Psoas muscle (tissue), 8 donors: ENCODE results near the gene SAMD15. TPM values are rescaled to one million over a fixed set of nuclear protein-coding genes. Genes with fewer than 3 reads are reported as not detected.

Experiments used
- ATAC-seq, 4 donors: fragments of 200-7000 bp; cut with Tn5 transposase; one replicate each; pipeline ENCODE4 v1.9.1; 2020; ENCODE audit warnings: moderate library complexity in 3 of 4, mild to moderate bottlenecking in 2 of 4
- DNase-seq, 2 donors: peaks; one replicate each; pipeline ENCODE4 v3.0.0-alpha.2; 2020
- H3K27ac ChIP-seq: fragments of 200-600 bp; one replicate; pipeline ENCODE4 v1.8.0; 2022
- H3K27me3 ChIP-seq, 3 donors: fragments of 200-600 bp in 1 of 3; one replicate each; pipeline versions ENCODE4 v1.6.1 to v1.8.0; 2013 to 2022; ENCODE audit warnings: low read length in 2 of 3, mild to moderate bottlenecking in 2 of 3, moderate library complexity in 1 of 3; ENCODE audit not compliant: insufficient read depth in 3 of 3
- H3K36me3 ChIP-seq, 2 donors: fragments of 200-600 bp in 1 of 2; one replicate each; pipeline versions ENCODE4 v1.6.1 to v1.8.0; 2013 to 2022; ENCODE audit warnings: low read depth in 1 of 2, mild to moderate bottlenecking in 1 of 2, moderate library complexity in 1 of 2; ENCODE audit not compliant: insufficient read depth in 1 of 2
- H3K4me1 ChIP-seq: fragments of 200-600 bp; one replicate; pipeline ENCODE4 v1.8.0; 2022
- H3K4me3 ChIP-seq: fragments of 200-600 bp; one replicate; pipeline ENCODE4 v1.8.0; 2022; ENCODE audit warnings: mild to moderate bottlenecking
- H3K9me3 ChIP-seq: fragments of 200-600 bp; one replicate; pipeline ENCODE4 v1.8.0; 2022
- CTCF ChIP-seq: fragments of 200-600 bp; IDR thresholded peaks from one replicate; pipeline ENCODE4 v1.8.0; 2022; ENCODE audit warnings: antibody characterized with exemption
- WGBS, 3 donors: extraction: QIAGEN DNeasy Blood & Tissue Kit; methylation state at CpG; one replicate each; pipeline versions ENCODE4 v1.1.6 to v1.1.7; 2013; 5-methylcytosine and 5-hydroxymethylcytosine counted together
- intact Hi-C, 2 donors: fragments of 100-400 bp; cut with DNase I; formaldehyde crosslinking; loops; one replicate each; pipeline versions ENCODE4 v1.11.0 to v1.14.2; 2022
- polyA plus RNA-seq, 3 donors: library from polyadenylated mRNA; stranded (reverse); fragments of 200-250 nt; gene quantifications; one replicate each; pipeline ENCODE4 v1.2.3, GENCODE V29; 2013
- total RNA-seq, 4 donors: library from RNA; stranded (reverse); fragmentation: NEBNext Ultra II Directional in 2 of 4; extraction: Animal tissue kit (Norgen Biotek cat#: 25700) in 2 of 4; gene quantifications; one replicate each; pipeline versions ENCODE4 v1.2.1 to v1.2.4, GENCODE V29; 2021 to 2023
- donor health status: healthy with polysubstance abuse.
- donor health status: DM: no; HTN: no; CAD: no; lungs with moderate emphysema.
- donor health status: Bipolar disorder and iron deficiency.
- donor health status: healthy.
- donor health status: DM: yes; HTN: yes; CAD: no.
- donor health status: DM: no; HTN: no; CAD: no.
- donor health status: DM: no; HTN: no; CAD: no.
- donor health status: DM: yes; HTN: yes; CAD: no.

SAMD15 gene
- total and polyA plus RNA-seq, 7 donors: 0.12 to 0.75 (median 0.19) TPM; not detected in 3

- no peak for TF ChIP-seq CTCF
- no peak for DNase-seq
- Histone ChIP-seq H3K4me1 (peaks cover 12% of the 10 kb centered on the region), H3K27ac (no peak overlapping the region), H3K9me3 (no peaks in the 10 kb centered on the region), H3K36me3 (no peaks in the 10 kb centered on the region), H3K4me3 (no peak overlapping the region), H3K27me3 (no peaks in the 10 kb centered on the region)
- intact Hi-C loops: loop anchor here in 1 of 2 donors (5.0 kb wide), 1 partner anchor 79 kb away; the partner anchor contains the start of genes AHSA1 and VIPAS39
- WGBS, 3 donors: 90 to 98% (median 92%) methylated on average over 6 of the region's 6 CpGs
- ATAC-seq: no peak
Observed at GRCh38 chr14:77378701-77379100, 1.5 kb downstream of the SAMD15 start.

GRCh38 chr14:77390188-77390587, 13.0 kb downstream of the SAMD15 start:
- H3K4me1 ChIP-seq: no peaks in the 10 kb centered on the region
- ATAC-seq (no peak), DNase-seq (no peak)
- no peak overlapping the region for H3K27ac ChIP-seq
- no peaks in the 10 kb centered on the region for H3K9me3 ChIP-seq
- no peaks in the 10 kb centered on the region for H3K27me3 ChIP-seq
- no peak for TF ChIP-seq CTCF
- intact Hi-C loops: no loop called here
- no peak overlapping the region for H3K4me3 ChIP-seq
- 92 to 96% (median 94%) methylated on average over 4 of the region's 4 CpGs for WGBS, 3 donors
- no peaks in the 10 kb centered on the region for H3K36me3 ChIP-seq

- no peak overlapping the region for H3K27ac ChIP-seq
- no peaks in the 10 kb centered on the region for H3K4me1 ChIP-seq
- H3K27me3 ChIP-seq: no peaks in the 10 kb centered on the region
- H3K4me3 ChIP-seq: no peak overlapping the region
- H3K9me3 ChIP-seq: no peaks in the 10 kb centered on the region
- no peak for TF ChIP-seq CTCF
- intact Hi-C loops: no loop called here
- H3K36me3 ChIP-seq: no peaks in the 10 kb centered on the region
- WGBS, 3 donors: 86 to 88% (median 87%) methylated on average over 6 of the region's 6 CpGs
- DNase-seq (no peak), ATAC-seq (no peak)
Observed at GRCh38 chr14:77400216-77400615, 23.0 kb downstream of the SAMD15 start.

- H3K4me3 ChIP-seq: no peak overlapping the region
- ATAC-seq (no peak), DNase-seq (no peak)
- intact Hi-C loops: no loop called here
- H3K4me1 ChIP-seq: no peaks in the 10 kb centered on the region
- no peak overlapping the region for H3K27ac ChIP-seq
- no peaks in the 10 kb centered on the region for H3K9me3 ChIP-seq
- H3K36me3 ChIP-seq: no peaks in the 10 kb centered on the region
- 80 to 81% (median 80%) methylated on average over 3 of the region's 3 CpGs for WGBS, 3 donors
- TF ChIP-seq CTCF: no peak
- no peaks in the 10 kb centered on the region for H3K27me3 ChIP-seq
Observed at GRCh38 chr14:77403768-77404167, 26.6 kb downstream of the SAMD15 start.

GRCh38 chr14:77406086-77406485, 28.9 kb downstream of the SAMD15 start:
- intact Hi-C loops: no loop called here
- TF ChIP-seq CTCF: no peak
- H3K9me3 ChIP-seq: no peaks in the 10 kb centered on the region
- 63 to 71% (median 71%) methylated on average over 3 of the region's 3 CpGs for WGBS, 3 donors
- no peak overlapping the region for H3K4me3 ChIP-seq
- H3K36me3 ChIP-seq: no peaks in the 10 kb centered on the region
- no peaks in the 10 kb centered on the region for H3K4me1 ChIP-seq
- H3K27me3 ChIP-seq: no peaks in the 10 kb centered on the region
- no peak overlapping the region for H3K27ac ChIP-seq
- DNase-seq (no peak), ATAC-seq (no peak)
